ENCODE measurements around the gene SLC37A3. TPM values are rescaled to one million over a fixed set of nuclear protein-coding genes. Genes with fewer than 3 reads are reported as not detected.

The SLC37A3 gene
- total and polyA plus RNA-seq, 2 donors (not counting 1 experiment from before 2014, with no cell fraction given) = 9.1 to 20.1 TPM

DNA sequence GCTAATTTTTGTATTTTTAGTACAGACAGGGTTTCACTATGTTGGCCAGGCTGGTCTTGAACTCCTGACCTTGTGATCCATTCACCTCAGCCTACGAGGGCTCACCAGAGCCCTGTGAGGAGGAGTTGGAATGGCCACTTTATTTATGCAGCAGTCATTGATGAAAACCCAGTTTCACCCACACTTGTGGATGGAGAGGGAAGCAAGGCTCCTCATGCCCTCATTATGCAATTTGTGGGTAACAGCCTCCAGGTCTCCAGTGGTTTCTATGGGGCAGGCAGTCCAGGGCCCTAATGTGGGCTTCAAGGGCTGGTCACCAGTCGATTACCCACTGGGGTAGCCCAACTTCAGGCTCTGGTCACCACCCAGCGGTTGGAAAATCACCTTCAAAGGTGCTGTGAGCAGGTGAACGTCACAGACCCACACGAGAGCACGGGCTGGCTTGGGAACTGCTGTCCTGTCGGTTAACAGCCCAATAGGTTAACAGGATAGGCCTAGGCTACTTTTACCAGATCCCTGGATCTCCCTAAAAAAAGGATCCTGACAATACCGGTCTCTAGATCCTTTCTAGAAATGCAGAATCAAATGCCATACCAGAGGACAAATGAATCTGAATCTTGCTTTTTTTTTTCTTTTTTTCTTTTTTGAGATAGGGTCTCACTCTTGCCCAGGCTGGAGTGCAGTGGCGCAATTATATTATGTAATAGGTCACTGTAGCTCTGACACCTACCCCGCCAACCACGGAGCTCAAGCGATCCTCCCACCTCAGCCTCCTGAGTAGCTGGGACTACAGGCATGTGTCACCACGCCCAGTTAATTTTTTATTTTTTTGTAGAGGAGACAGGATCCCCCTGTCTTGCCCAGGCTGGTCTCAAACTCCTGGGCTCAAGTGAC, 97.8 kb downstream of the SLC37A3 start:
- H3K9me3 Mint-ChIP-seq (ENCODE audit: insufficient read depth) = no peaks in the 10 kb centered on the region
- TF ChIP-seq EZH2 (IDR thresholded peaks at IDR 0.05; ENCODE audit: borderline replicate concordance, insufficient read depth, low read depth, low read length, poor library complexity, severe bottlenecking) = no peak
- TF ChIP-seq, protein P1, sequence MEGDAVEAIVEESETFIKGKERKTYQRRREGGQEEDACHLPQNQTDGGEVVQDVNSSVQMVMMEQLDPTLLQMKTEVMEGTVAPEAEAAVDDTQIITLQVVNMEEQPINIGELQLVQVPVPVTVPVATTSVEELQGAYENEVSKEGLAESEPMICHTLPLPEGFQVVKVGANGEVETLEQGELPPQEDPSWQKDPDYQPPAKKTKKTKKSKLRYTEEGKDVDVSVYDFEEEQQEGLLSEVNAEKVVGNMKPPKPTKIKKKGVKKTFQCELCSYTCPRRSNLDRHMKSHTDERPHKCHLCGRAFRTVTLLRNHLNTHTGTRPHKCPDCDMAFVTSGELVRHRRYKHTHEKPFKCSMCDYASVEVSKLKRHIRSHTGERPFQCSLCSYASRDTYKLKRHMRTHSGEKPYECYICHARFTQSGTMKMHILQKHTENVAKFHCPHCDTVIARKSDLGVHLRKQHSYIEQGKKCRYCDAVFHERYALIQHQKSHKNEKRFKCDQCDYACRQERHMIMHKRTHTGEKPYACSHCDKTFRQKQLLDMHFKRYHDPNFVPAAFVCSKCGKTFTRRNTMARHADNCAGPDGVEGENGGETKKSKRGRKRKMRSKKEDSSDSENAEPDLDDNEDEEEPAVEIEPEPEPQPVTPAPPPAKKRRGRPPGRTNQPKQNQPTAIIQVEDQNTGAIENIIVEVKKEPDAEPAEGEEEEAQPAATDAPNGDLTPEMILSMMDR (IDR thresholded peaks at IDR 0.05) = no peak
- ATAC-seq (ENCODE audit: low read depth) = no peak
- Histone ChIP-seq H3K4me2 (replicated peaks; ENCODE audit: low read depth, low read length, poor library complexity, severe bottlenecking) (no peak overlapping the region), H3K4me3 (ENCODE audit: control extremely low read depth in 1 of 5, extremely low read depth in 1 of 5, insufficient read depth in 1 of 5, low read depth in 2 of 5, low read length in 4 of 5) (no peak overlapping the region), H3K79me2 (ENCODE audit: control insufficient read depth, insufficient read depth, low read length) (no peaks in the 10 kb centered on the region), H3K4me1 (ENCODE audit: control insufficient read depth in 2 of 2, insufficient read depth in 2 of 2, low read length in 2 of 2) (peaks cover 6 to 11% of the 10 kb centered on the region in 2 donors), H3K27ac (ENCODE audit: low read length in 2 of 2) (no peak overlapping the region), H3K36me3 (replicated peaks in 1 of 2; ENCODE audit: control extremely low read depth in 1 of 2, control insufficient read depth in 1 of 2, extremely low read depth in 1 of 2, insufficient read depth in 2 of 2, low read length in 1 of 2) (no peaks in the 10 kb centered on the region), H3K9ac (ENCODE audit: low read length) (no peak overlapping the region), H2AFZ (ENCODE audit: insufficient read depth, low read depth, low read length, poor library complexity, severe bottlenecking) (no peak overlapping the region), H3K9me3 (ENCODE audit: control extremely low read depth in 1 of 3, control insufficient read depth in 2 of 3, insufficient read depth in 1 of 3, low read length in 2 of 3) (no peaks in the 10 kb centered on the region), H3K27me3 (replicated peaks in 1 of 4; ENCODE audit: control extremely low read depth in 1 of 4, control insufficient read depth in 3 of 4, insufficient read depth in 4 of 4, low read length in 3 of 4) (peaks cover 0 to 3% (median 0%) of the 10 kb centered on the region in 4 experiments), H4K20me1 (ENCODE audit: control insufficient read depth, insufficient read depth, low read length, poor library complexity, severe bottlenecking) (no peaks in the 10 kb centered on the region)
- CTCF ChIA-PET = no interaction called here
- H3K4me1 Mint-ChIP-seq = peaks cover 7% of the 10 kb centered on the region
- intact Hi-C loops (cut with micrococcal nuclease) = loop anchor here (10.0 kb wide), 1 partner anchor 696 kb away; no protein-coding TSS in a partner anchor
- DNase-seq = no peak
- no peak overlapping the region for H3K4me3 Mint-ChIP-seq
- 94% methylated on average over 6 of the region's 13 CpGs for WGBS (ENCODE audit: insufficient coverage)
- POLR2A ChIA-PET = no interaction called here
- H3K27me3 Mint-ChIP-seq = no peaks in the 10 kb centered on the region
- no peak overlapping the region for H3K27ac Mint-ChIP-seq

DNA sequence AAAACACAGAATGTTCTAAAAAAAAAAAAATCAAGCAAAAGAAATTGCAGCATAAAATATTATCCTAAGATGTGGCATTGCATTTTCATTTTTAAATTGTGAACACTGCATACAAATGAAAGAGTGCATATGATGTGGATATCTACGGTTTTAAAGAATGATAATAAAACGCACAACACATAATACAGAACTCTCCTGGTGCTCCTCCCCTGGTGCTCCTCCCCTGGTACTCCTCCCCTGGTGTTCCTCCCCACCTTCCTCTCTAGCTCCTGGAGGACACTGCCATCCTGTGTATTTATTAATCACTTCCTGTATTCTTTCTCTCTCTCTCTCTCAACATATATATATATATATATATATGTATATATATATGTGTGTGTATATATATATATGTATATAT, 100.1 kb downstream of the SLC37A3 start:
- H3K4me1 ChIP-seq (ENCODE audit: control insufficient read depth in 2 of 2, insufficient read depth in 2 of 2, low read length in 2 of 2) = no peaks in the 10 kb centered on the region
- ATAC-seq (ENCODE audit: low read depth) = no peak
- TF ChIP-seq, protein P1 (IDR thresholded peaks at IDR 0.05) = no peak
- no peak for TF ChIP-seq EZH2 (IDR thresholded peaks at IDR 0.05; ENCODE audit: borderline replicate concordance, insufficient read depth, low read depth, low read length, poor library complexity, severe bottlenecking)
- Mint-ChIP-seq H3K27ac (no peak overlapping the region), H3K4me3 (no peak overlapping the region), H3K4me1 (peaks cover 4% of the 10 kb centered on the region), H3K27me3 (no peaks in the 10 kb centered on the region), H3K9me3 (ENCODE audit: insufficient read depth) (no peaks in the 10 kb centered on the region)
- no peak for DNase-seq
- no peak overlapping the region for H3K4me3 ChIP-seq (ENCODE audit: control extremely low read depth in 1 of 5, extremely low read depth in 1 of 5, insufficient read depth in 1 of 5, low read depth in 2 of 5, low read length in 4 of 5)
- H3K27ac ChIP-seq (ENCODE audit: low read length in 2 of 2) = no peak overlapping the region
- no peaks in the 10 kb centered on the region for H3K9me3 ChIP-seq (ENCODE audit: control extremely low read depth in 1 of 3, control insufficient read depth in 2 of 3, insufficient read depth in 1 of 3, low read length in 2 of 3)
- POLR2A ChIA-PET = interaction anchor here (0.5 kb wide), 1 partner anchor 115 kb away, joined by 5 read pairs; no protein-coding TSS in a partner anchor
- H3K79me2 ChIP-seq (ENCODE audit: control insufficient read depth, insufficient read depth, low read length) = no peaks in the 10 kb centered on the region
- WGBS (ENCODE audit: insufficient coverage) = no CpG with 5 or more reads among the region's 2 CpGs
- intact Hi-C loops (cut with micrococcal nuclease) = no loop called here
- H3K36me3 ChIP-seq (replicated peaks in 1 of 2; ENCODE audit: control extremely low read depth in 1 of 2, control insufficient read depth in 1 of 2, extremely low read depth in 1 of 2, insufficient read depth in 2 of 2, low read length in 1 of 2) = no peaks in the 10 kb centered on the region
- CTCF ChIA-PET = interaction anchor here (0.6 kb wide), 1 partner anchor 42 kb away, joined by 3 read pairs; no protein-coding TSS in a partner anchor
- H2AFZ ChIP-seq (ENCODE audit: insufficient read depth, low read depth, low read length, poor library complexity, severe bottlenecking) = no peak overlapping the region
- H4K20me1 ChIP-seq (ENCODE audit: control insufficient read depth, insufficient read depth, low read length, poor library complexity, severe bottlenecking) = no peaks in the 10 kb centered on the region
- peaks cover 0 to 2% (median 0%) of the 10 kb centered on the region in 4 experiments for H3K27me3 ChIP-seq (replicated peaks in 1 of 4; ENCODE audit: control extremely low read depth in 1 of 4, control insufficient read depth in 3 of 4, insufficient read depth in 4 of 4, low read length in 3 of 4)
- H3K9ac ChIP-seq (ENCODE audit: low read length) = no peak overlapping the region
- no peak overlapping the region for H3K4me2 ChIP-seq (replicated peaks; ENCODE audit: low read depth, low read length, poor library complexity, severe bottlenecking)

All from B cell (primary cell).